ENCODE results near the gene NKAIN4. TPM values are rescaled to one million over a fixed set of nuclear protein-coding genes. Genes with fewer than 3 reads are reported as not detected.

Gene NKAIN4
- total RNA-seq, 2 donors from 2014 or later = not detected

- Histone ChIP-seq H3K4me3 (no peak overlapping the region), H3K27ac (no peak overlapping the region), H3K9me3 (no peaks in the 10 kb centered on the region), H3K4me1 (ENCODE audit: control insufficient read depth in 1 of 2, low read depth in 2 of 2) (no peaks in the 10 kb centered on the region), H3K36me3 (no peaks in the 10 kb centered on the region), H3K27me3 (replicated peaks; ENCODE audit: insufficient read depth) (no peaks in the 10 kb centered on the region)
- no peak for ATAC-seq (ENCODE audit: insufficient number of reproducible peaks, low FRiP score, low read depth)
- DNase-seq (ENCODE audit: low spot score) = no peak
- TF ChIP-seq CTCF (IDR thresholded peaks at IDR 0.05) = no peak
These were observed 40.3 kb upstream of the NKAIN4 start for GRCh38 chr20:63294536-63294900.

- Histone ChIP-seq H3K27me3 (replicated peaks; ENCODE audit: insufficient read depth) (no peaks in the 10 kb centered on the region), H3K36me3 (peaks cover 2% of the 10 kb centered on the region), H3K9me3 (no peaks in the 10 kb centered on the region), H3K4me3 (no peak overlapping the region), H3K27ac (no peak overlapping the region), H3K4me1 (ENCODE audit: control insufficient read depth in 1 of 2, low read depth in 2 of 2) (no peaks in the 10 kb centered on the region)
- no peak for TF ChIP-seq CTCF (IDR thresholded peaks at IDR 0.05)
- no peak for DNase-seq (ENCODE audit: low spot score)
- no peak for ATAC-seq (ENCODE audit: insufficient number of reproducible peaks, low FRiP score, low read depth)
These were observed 39.7 kb upstream of the NKAIN4 start for GRCh38 chr20:63293871-63294535.

- no peak for TF ChIP-seq CTCF (IDR thresholded peaks at IDR 0.05)
- Histone ChIP-seq H3K4me3 (no peak overlapping the region), H3K36me3 (peaks cover 7% of the 10 kb centered on the region), H3K27me3 (replicated peaks; ENCODE audit: insufficient read depth) (no peaks in the 10 kb centered on the region), H3K4me1 (ENCODE audit: control insufficient read depth in 1 of 2, low read depth in 2 of 2) (no peaks in the 10 kb centered on the region), H3K9me3 (no peaks in the 10 kb centered on the region), H3K27ac (no peak overlapping the region)
- ATAC-seq (ENCODE audit: insufficient number of reproducible peaks, low FRiP score, low read depth) (no peak), DNase-seq (ENCODE audit: low spot score) (no peak)
These were observed 39.2 kb upstream of the NKAIN4 start for GRCh38 chr20:63293456-63293855.

- H3K36me3 ChIP-seq = peaks cover 13% of the 10 kb centered on the region
- H3K4me1 ChIP-seq (ENCODE audit: control insufficient read depth in 1 of 2, low read depth in 2 of 2) = no peaks in the 10 kb centered on the region
- no peaks in the 10 kb centered on the region for H3K27me3 ChIP-seq (replicated peaks; ENCODE audit: insufficient read depth)
- no peaks in the 10 kb centered on the region for H3K9me3 ChIP-seq
- TF ChIP-seq CTCF (IDR thresholded peaks at IDR 0.05) = no peak
- DNase-seq (ENCODE audit: low spot score) (no peak), ATAC-seq (ENCODE audit: insufficient number of reproducible peaks, low FRiP score, low read depth) (no peak)
- no peak within 1 kb of the TSS for H3K4me3 ChIP-seq
- no peak within 1 kb of the TSS for H3K27ac ChIP-seq
These were observed 38.6 kb upstream of the NKAIN4 start, which contains the start of gene COL20A1 for GRCh38 chr20:63292904-63293303. Gene COL20A1 (plus strand): TSS chr20:63293186. CDS start chr20:63295108, 1,922 bp downstream.

- Histone ChIP-seq H3K36me3 (peaks cover 17% of the 10 kb centered on the region), H3K4me3 (no peak overlapping the region), H3K9me3 (no peaks in the 10 kb centered on the region), H3K27me3 (replicated peaks; ENCODE audit: insufficient read depth) (no peaks in the 10 kb centered on the region), H3K4me1 (ENCODE audit: control insufficient read depth in 1 of 2, low read depth in 2 of 2) (no peaks in the 10 kb centered on the region), H3K27ac (no peak overlapping the region)
- no peak for ATAC-seq (ENCODE audit: insufficient number of reproducible peaks, low FRiP score, low read depth)
- no peak for TF ChIP-seq CTCF (IDR thresholded peaks at IDR 0.05)
- no peak for DNase-seq (ENCODE audit: low spot score)
These were observed 38.0 kb upstream of the NKAIN4 start for GRCh38 chr20:63292292-63292701.
